Measurements from ENCODE around the gene SLC12A3. TPM values are rescaled to one million over a fixed set of nuclear protein-coding genes. Genes with fewer than 3 reads are reported as not detected.

Gene SLC12A3
- total RNA-seq, 4 donors from 2014 or later, result 0.14 TPM; not detected in 3

DNA sequence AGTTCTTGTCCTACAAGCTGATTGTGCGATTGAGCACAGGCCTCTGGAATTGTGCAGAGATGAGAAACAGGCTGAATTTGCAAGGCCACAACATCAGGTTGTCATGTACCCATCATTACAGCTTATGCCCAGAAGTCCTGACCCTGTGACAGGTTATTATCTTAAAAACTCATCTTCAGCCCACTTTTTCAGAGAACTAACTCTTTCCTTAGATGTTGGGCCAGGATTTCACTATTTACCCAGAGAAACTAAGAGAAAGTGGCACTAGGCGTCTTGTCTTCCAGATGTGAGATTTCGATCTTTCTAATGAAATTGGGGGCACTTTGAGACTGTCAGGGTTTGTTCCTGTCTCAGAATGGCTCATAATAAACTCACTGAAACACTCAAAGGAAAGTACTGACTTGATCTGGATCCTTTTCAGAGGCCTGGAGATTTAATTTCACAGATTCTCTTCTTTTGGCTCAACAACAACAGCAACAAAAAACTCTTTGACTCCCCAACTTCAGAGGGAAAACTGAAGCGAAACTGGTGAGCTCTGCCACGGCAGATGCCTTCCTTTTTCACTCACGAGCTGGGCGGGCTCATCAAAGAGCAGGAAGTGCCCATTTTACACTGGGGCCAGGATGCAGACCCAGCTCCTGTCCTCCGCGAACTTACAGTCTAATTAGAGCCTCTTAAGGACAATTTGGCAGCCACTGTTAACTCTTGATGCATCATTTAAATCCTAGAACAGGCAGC is 17.7 kb upstream of the SLC12A3 start:
- Histone ChIP-seq H3K36me3 (no peaks in the 10 kb centered on the region), H3K27me3 (no peaks in the 10 kb centered on the region), H3K9me3 (no peaks in the 10 kb centered on the region), H3K4me1 (no peaks in the 10 kb centered on the region), H3K27ac (peak overlapping the region; percentile 55 to 76), H3K4me3 (no peak overlapping the region)
- TF ChIP-seq POLR2A (IDR thresholded peaks at IDR 0.05), result no peak
- TF ChIP-seq, protein P1, sequence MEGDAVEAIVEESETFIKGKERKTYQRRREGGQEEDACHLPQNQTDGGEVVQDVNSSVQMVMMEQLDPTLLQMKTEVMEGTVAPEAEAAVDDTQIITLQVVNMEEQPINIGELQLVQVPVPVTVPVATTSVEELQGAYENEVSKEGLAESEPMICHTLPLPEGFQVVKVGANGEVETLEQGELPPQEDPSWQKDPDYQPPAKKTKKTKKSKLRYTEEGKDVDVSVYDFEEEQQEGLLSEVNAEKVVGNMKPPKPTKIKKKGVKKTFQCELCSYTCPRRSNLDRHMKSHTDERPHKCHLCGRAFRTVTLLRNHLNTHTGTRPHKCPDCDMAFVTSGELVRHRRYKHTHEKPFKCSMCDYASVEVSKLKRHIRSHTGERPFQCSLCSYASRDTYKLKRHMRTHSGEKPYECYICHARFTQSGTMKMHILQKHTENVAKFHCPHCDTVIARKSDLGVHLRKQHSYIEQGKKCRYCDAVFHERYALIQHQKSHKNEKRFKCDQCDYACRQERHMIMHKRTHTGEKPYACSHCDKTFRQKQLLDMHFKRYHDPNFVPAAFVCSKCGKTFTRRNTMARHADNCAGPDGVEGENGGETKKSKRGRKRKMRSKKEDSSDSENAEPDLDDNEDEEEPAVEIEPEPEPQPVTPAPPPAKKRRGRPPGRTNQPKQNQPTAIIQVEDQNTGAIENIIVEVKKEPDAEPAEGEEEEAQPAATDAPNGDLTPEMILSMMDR (IDR thresholded peaks at IDR 0.05), result no peak
- peak in 1 of 2 donors; percentile 33 for DNase-seq
- intact Hi-C loops (cut with DNase I; ENCODE audit: low total_unique reads), result no loop called here

DNA sequence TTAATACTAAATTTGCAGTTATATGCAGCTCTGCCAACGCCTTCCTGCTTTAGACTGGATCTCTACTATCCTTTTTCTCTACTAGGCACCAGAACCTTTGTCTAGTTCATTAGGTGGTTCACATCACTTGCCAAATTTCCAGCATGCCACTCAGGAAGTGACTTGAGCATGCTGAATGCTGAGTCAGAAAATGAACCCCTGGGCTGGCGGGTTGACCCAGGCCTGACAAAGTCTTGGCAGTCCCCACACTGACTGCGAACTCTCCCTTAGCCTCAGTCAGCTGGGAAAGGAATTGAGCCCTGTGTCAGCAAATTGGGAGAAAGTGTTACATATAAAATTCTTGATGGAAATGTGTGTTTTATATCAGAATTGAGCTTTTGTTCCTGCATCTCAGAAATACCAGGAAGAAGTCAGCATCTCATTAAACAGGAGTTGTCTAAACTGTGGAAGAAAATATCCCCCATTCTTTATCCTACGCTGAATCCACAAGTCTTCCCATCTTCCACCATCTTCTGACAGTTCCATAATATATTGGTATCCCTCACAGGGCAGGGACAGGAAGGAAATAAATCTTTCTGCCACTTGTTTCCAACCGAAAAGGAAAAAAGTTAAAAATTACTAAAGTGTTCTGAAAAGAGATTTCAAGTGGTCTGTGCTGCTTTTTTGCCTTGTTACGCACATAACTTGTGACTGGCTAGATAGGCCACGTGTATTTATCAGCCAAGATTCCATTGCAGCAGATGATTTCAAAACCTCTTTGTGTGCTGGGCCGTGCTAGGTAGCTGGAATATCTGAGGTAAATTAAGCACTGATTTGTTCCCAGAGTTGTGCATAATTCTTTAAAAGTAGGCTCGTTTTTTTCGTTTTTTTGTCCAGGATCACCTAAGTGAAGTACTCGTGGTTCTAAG is 16.7 kb upstream of the SLC12A3 start:
- Histone ChIP-seq H3K4me1 (no peaks in the 10 kb centered on the region), H3K27ac (peak overlapping the region; percentile 55 to 76), H3K4me3 (no peak overlapping the region), H3K36me3 (no peaks in the 10 kb centered on the region), H3K9me3 (no peaks in the 10 kb centered on the region), H3K27me3 (no peaks in the 10 kb centered on the region)
- intact Hi-C loops (cut with DNase I; ENCODE audit: low total_unique reads), result no loop called here
- DNase-seq, result peak in 1 of 2 donors; percentile 41
- TF ChIP-seq POLR2A (IDR thresholded peaks at IDR 0.05), result no peak
- TF ChIP-seq, protein P1 (IDR thresholded peaks at IDR 0.05), result no peak

DNA sequence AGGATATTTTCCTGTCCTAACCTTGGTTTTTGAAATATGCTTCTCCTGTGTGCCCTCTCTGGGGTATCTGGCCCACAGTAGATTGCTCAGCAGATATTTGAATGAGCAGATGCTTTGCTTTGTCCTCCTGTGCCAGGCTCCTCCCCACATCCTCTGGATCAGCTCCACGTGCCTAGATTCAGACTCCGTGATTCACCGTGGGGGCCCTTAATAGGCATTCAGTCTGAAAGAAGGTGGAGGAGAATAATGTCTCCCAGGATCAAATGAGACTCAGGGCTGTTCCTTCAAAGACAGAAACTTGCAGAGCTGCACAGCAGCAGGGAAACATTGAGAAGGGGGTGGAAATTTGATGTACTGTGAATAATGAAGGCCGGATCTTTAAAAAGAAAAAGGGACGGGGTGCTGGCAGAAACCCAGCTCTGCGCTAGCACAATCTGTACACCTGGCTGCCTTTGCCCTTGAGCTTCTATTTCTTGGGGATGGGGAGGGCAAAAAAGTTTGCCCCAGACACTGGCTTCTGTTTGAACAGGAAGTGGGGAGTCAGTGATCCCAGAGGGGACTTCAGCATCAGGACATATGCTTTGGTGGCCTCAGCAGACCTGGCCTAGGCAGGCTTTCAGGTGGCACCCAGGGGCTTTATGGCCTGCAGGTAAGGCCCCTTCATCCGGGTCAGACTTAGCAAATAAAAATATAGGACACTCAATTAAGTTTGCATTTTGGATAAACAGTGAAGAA is 15.9 kb upstream of the SLC12A3 start:
- no peaks in the 10 kb centered on the region for H3K4me1 ChIP-seq
- H3K9me3 ChIP-seq, result no peaks in the 10 kb centered on the region
- DNase-seq, result peak; percentile 55 to 57
- TF ChIP-seq, protein P1 (IDR thresholded peaks at IDR 0.05), result no peak
- TF ChIP-seq POLR2A (IDR thresholded peaks at IDR 0.05), result no peak
- intact Hi-C loops (cut with DNase I; ENCODE audit: low total_unique reads), result no loop called here
- no peaks in the 10 kb centered on the region for H3K27me3 ChIP-seq
- peak overlapping the region; percentile 55 to 76 for H3K27ac ChIP-seq
- H3K4me3 ChIP-seq, result no peak overlapping the region
- no peaks in the 10 kb centered on the region for H3K36me3 ChIP-seq

DNA sequence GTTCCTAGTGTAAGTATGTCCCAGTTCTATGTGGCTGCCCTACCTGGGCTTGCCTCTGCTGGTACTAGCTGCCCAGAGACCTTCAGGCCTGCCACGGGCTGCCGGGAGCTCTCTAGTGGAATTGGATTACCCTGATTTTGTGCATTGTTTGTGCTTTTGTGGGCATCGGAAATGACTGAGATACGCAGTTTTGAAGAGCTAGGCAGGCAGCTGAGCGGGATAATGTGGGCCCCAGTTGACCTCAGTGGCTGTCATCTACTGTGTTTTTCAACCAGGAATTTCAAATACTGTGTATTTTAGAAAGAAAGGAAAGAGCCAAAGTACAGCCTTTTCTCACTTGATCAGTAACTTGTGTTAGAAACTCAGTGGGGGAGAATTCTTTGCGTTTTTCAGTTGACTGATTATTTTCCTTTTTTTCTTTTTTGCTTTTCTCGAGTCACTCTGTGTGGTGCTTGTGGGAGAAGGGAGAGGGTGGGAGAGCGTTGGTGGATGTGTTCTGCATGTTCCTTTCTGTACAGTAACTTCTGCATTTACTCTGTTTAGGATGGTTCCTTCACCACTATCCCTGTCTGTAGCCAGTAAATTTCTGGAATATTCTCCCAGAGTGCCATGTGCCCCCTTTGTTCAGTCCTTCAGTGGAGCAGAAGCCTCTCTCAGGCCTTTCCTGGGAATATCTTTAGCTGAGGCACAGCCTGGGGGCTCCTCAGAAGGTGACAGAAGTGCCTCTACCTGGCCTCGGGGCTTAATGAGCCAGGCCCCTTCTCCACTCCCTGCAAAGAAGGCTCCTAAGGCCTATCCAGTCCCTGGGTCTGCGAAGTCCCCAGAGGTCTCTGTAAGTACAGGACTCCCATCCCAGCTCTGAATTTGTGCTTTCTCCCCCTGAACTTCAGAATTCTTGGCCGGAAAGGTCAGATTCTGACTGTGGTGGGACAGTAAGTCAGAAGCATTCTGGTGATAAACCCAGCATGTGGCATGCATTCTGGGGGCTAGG is 15.0 kb upstream of the SLC12A3 start:
- DNase-seq, result no peak
- TF ChIP-seq POLR2A (IDR thresholded peaks at IDR 0.05), result no peak
- TF ChIP-seq, protein P1 (IDR thresholded peaks at IDR 0.05), result no peak
- H3K27ac ChIP-seq, result peak overlapping the region in 1 of 2 donors; percentile 76
- no peaks in the 10 kb centered on the region for H3K36me3 ChIP-seq
- H3K9me3 ChIP-seq, result no peaks in the 10 kb centered on the region
- no peak overlapping the region for H3K4me3 ChIP-seq
- no peaks in the 10 kb centered on the region for H3K27me3 ChIP-seq
- intact Hi-C loops (cut with DNase I; ENCODE audit: low total_unique reads), result no loop called here
- H3K4me1 ChIP-seq, result no peaks in the 10 kb centered on the region
